ENCODE data around the gene ECM2. TPM values are rescaled to one million over a fixed set of nuclear protein-coding genes. Genes with fewer than 3 reads are reported as not detected.
A peak's percentile ranks its signal among the peaks of the same experiment; 100 is the strongest.

Gene ECM2
- total RNA-seq, 1 experiment from 2014 or later: not detected

GRCh38 chr9:92508018-92508820 lies 27.6 kb downstream of the ECM2 start:
- no peak for DNase-seq (ENCODE audit: low read depth, low spot score)
- in situ Hi-C loops (cut with HindIII; ENCODE audit: low pct_unique_long_range_greater_than_20kb, low sequenced_read_pairs): no loop called here

- no peak for DNase-seq (ENCODE audit: low read depth, low spot score)
- in situ Hi-C loops (cut with HindIII; ENCODE audit: low pct_unique_long_range_greater_than_20kb, low sequenced_read_pairs): no loop called here
Measured at GRCh38 chr9:92507496-92507895, 28.3 kb downstream of the ECM2 start.

GRCh38 chr9:92507005-92507404 lies 28.8 kb downstream of the ECM2 start:
- in situ Hi-C loops (cut with HindIII; ENCODE audit: low pct_unique_long_range_greater_than_20kb, low sequenced_read_pairs): no loop called here

GRCh38 chr9:92506184-92506857 lies 29.5 kb downstream of the ECM2 start:
- DNase-seq (ENCODE audit: low read depth, low spot score): peak; percentile 11

More at GRCh38 chr9:92507005-92507404, 28.8 kb downstream of the ECM2 start:
- DNase-seq (ENCODE audit: low read depth, low spot score): no peak

GRCh38 chr9:92504881-92505280 lies 30.9 kb downstream of the ECM2 start:
- no peak for DNase-seq (ENCODE audit: low read depth, low spot score)
- in situ Hi-C loops (cut with HindIII; ENCODE audit: low pct_unique_long_range_greater_than_20kb, low sequenced_read_pairs): no loop called here

More at GRCh38 chr9:92506184-92506857, 29.5 kb downstream of the ECM2 start:
- in situ Hi-C loops (cut with HindIII; ENCODE audit: low pct_unique_long_range_greater_than_20kb, low sequenced_read_pairs): no loop called here

- in situ Hi-C loops (cut with HindIII; ENCODE audit: low pct_unique_long_range_greater_than_20kb, low sequenced_read_pairs): no loop called here
- no peak for DNase-seq (ENCODE audit: low read depth, low spot score)
Measured at GRCh38 chr9:92503156-92503555, 32.6 kb downstream of the ECM2 start.

- in situ Hi-C loops (cut with HindIII; ENCODE audit: low pct_unique_long_range_greater_than_20kb, low sequenced_read_pairs): no loop called here
- DNase-seq (ENCODE audit: low read depth, low spot score): peak; percentile 86
Measured at GRCh38 chr9:92501671-92502393, 34.0 kb downstream of the ECM2 start.

GRCh38 chr9:92500725-92501124 lies 35.1 kb downstream of the ECM2 start:
- no peak for DNase-seq (ENCODE audit: low read depth, low spot score)
- in situ Hi-C loops (cut with HindIII; ENCODE audit: low pct_unique_long_range_greater_than_20kb, low sequenced_read_pairs): no loop called here

- DNase-seq (ENCODE audit: low read depth, low spot score): peak; percentile 41
- in situ Hi-C loops (cut with HindIII; ENCODE audit: low pct_unique_long_range_greater_than_20kb, low sequenced_read_pairs): no loop called here
Measured at GRCh38 chr9:92499701-92500100, 36.1 kb downstream of the ECM2 start.

- in situ Hi-C loops (cut with HindIII; ENCODE audit: low pct_unique_long_range_greater_than_20kb, low sequenced_read_pairs): no loop called here
- no peak for DNase-seq (ENCODE audit: low read depth, low spot score)
Measured at GRCh38 chr9:92496396-92497176, 39.2 kb downstream of the ECM2 start.

- DNase-seq (ENCODE audit: low read depth, low spot score): peak; percentile 23
- in situ Hi-C loops (cut with HindIII; ENCODE audit: low pct_unique_long_range_greater_than_20kb, low sequenced_read_pairs): no loop called here
Measured at GRCh38 chr9:92494856-92495255, 40.9 kb downstream of the ECM2 start.

- in situ Hi-C loops (cut with HindIII; ENCODE audit: low pct_unique_long_range_greater_than_20kb, low sequenced_read_pairs): no loop called here
- DNase-seq (ENCODE audit: low read depth, low spot score): no peak
Measured at GRCh38 chr9:92493749-92494387, 41.9 kb downstream of the ECM2 start.

- in situ Hi-C loops (cut with HindIII; ENCODE audit: low pct_unique_long_range_greater_than_20kb, low sequenced_read_pairs): no loop called here
- no peak for DNase-seq (ENCODE audit: low read depth, low spot score)
Measured at GRCh38 chr9:92492781-92493401, 42.9 kb downstream of the ECM2 start.

GRCh38 chr9:92488681-92489550 lies 46.9 kb downstream of the ECM2 start:
- DNase-seq (ENCODE audit: low read depth, low spot score): no peak
- in situ Hi-C loops (cut with HindIII; ENCODE audit: low pct_unique_long_range_greater_than_20kb, low sequenced_read_pairs): no loop called here

- in situ Hi-C loops (cut with HindIII; ENCODE audit: low pct_unique_long_range_greater_than_20kb, low sequenced_read_pairs): no loop called here
- no peak for DNase-seq (ENCODE audit: low read depth, low spot score)
Measured at GRCh38 chr9:92486371-92486770, 49.4 kb downstream of the ECM2 start.

GRCh38 chr9:92484563-92484962 lies 51.2 kb downstream of the ECM2 start:
- no peak for DNase-seq (ENCODE audit: low read depth, low spot score)
- in situ Hi-C loops (cut with HindIII; ENCODE audit: low pct_unique_long_range_greater_than_20kb, low sequenced_read_pairs): no loop called here

All from SK-MEL-5 (cell line).